SK-N-SH (cell line): ENCODE data around the gene GNAT2. TPM values are rescaled to one million over a fixed set of nuclear protein-coding genes. Genes with fewer than 3 reads are reported as not detected.
A peak's percentile ranks its signal among the peaks of the same experiment; 100 is the strongest.

ENCODE experiments used
- CTCF ChIA-PET: fragments of 300-600, 350-600 bp; formaldehyde crosslinking; extraction: SDS; loops from one replicate; lab custom pipeline; 2021; lab: Yijun Ruan, JAX
- POLR2A ChIA-PET: fragments of 350-600 bp; sonication (Branson Sonifier 250); formaldehyde crosslinking; extraction: SDS; loops from one replicate; lab custom pipeline; 2020; ENCODE audit warnings: antibody characterized with exemption, inconsistent platforms; lab: Yijun Ruan, JAX
- DNase-seq: peaks from one replicate; pipeline ENCODE4 v3.0.0; 2012
- H2AFZ ChIP-seq: fragments of 200-600 bp; sonication (generic); 2 replicates; pipeline ENCODE4 v1.8.1; 2016; ENCODE audit warnings: antibody characterized with exemption, mild to moderate bottlenecking, low read depth
- H3F3A ChIP-seq: fragments of 200-600 bp; sonication (generic); replicated peaks from 2 replicates; pipeline ENCODE3; 2016; ENCODE audit warnings: antibody characterized with exemption, mild to moderate bottlenecking; ENCODE audit not compliant: insufficient read depth
- H3K27ac ChIP-seq, 2 experiments: fragments of 200-500 bp in 1 of 2; fragments of 200-600 bp in 1 of 2; sonication (Bioruptor generic) in 1 of 2; sonication (generic), shearing (Covaris generic) in 1 of 2; 2 replicates each; pipeline versions ENCODE4 v1.5.1 to v1.6.1; 2014 to 2016; ENCODE audit warnings: low read depth in 2 of 2, inconsistent platforms in 1 of 2, low read length in 1 of 2, mild to moderate bottlenecking in 1 of 2, mixed read lengths in 1 of 2
- H3K27me3 ChIP-seq: fragments of 200-600 bp; sonication (generic), shearing (Covaris generic); 2 replicates; pipeline ENCODE4 v1.6.1; 2016; ENCODE audit warnings: mixed run types; ENCODE audit not compliant: insufficient read depth
- H3K36me3 ChIP-seq, 2 experiments: fragments of 200-500 bp in 1 of 2; fragments of 200-600 bp in 1 of 2; sonication (Bioruptor generic) in 1 of 2; sonication (generic) in 1 of 2; replicated peaks in 1 of 2; 2 replicates each; pipeline versions ENCODE3 to v1.5.1; 2014 to 2016; ENCODE audit warnings: low read length in 1 of 2, mild to moderate bottlenecking in 1 of 2; ENCODE audit not compliant: insufficient read depth in 2 of 2, control insufficient read depth in 1 of 2
- H3K4me1 ChIP-seq, 2 experiments: fragments of 200-500 bp in 1 of 2; fragments of 200-600 bp in 1 of 2; sonication (Bioruptor generic) in 1 of 2; sonication (generic), shearing (Covaris generic) in 1 of 2; 2 replicates each; pipeline versions ENCODE4 v1.5.1 to v1.6.1; 2014 to 2016; ENCODE audit warnings: low read depth in 1 of 2, low read length in 1 of 2, mixed run types in 1 of 2; ENCODE audit not compliant: insufficient read depth in 2 of 2, control insufficient read depth in 1 of 2
- H3K4me2 ChIP-seq: fragments of 200-600 bp; sonication (generic), shearing (Covaris generic); 2 replicates; pipeline ENCODE4 v1.6.1; 2017; ENCODE audit warnings: mixed run types
- H3K4me3 ChIP-seq, 2 experiments: fragments of 200-500 bp in 1 of 2; fragments of 200-600 bp in 1 of 2; sonication (Bioruptor generic) in 1 of 2; sonication (generic), shearing (Covaris generic) in 1 of 2; 2 replicates each; pipeline versions ENCODE4 v1.5.1 to v1.8.1; 2014 to 2016; ENCODE audit warnings: low read depth in 2 of 2, inconsistent platforms in 1 of 2, low read length in 1 of 2, mild to moderate bottlenecking in 1 of 2, mixed read lengths in 1 of 2, moderate library complexity in 1 of 2
- H3K79me2 ChIP-seq: fragments of 200-600 bp; sonication (generic); 2 replicates; pipeline ENCODE4 v1.8.1; 2017; ENCODE audit warnings: mild to moderate bottlenecking; ENCODE audit not compliant: insufficient read depth
- H3K9ac ChIP-seq: fragments of 200-600 bp; sonication (generic); 2 replicates; pipeline ENCODE4 v1.6.1; 2017; ENCODE audit warnings: mixed run types
- H3K9me2 ChIP-seq: fragments of 200-600 bp; sonication (generic); 2 replicates; pipeline ENCODE4 v1.6.1; 2017; ENCODE audit warnings: mixed run types
- H3K9me3 ChIP-seq: fragments of 200-600 bp; sonication (generic); 2 replicates; pipeline ENCODE4 v1.6.1; 2017; ENCODE audit warnings: mixed run types, mild to moderate bottlenecking, moderate library complexity
- H4K20me1 ChIP-seq: fragments of 200-600 bp; sonication (generic); 2 replicates; pipeline ENCODE4 v1.6.1; 2017; ENCODE audit warnings: mild to moderate bottlenecking, mixed run types; ENCODE audit not compliant: insufficient read depth
- EP300 ChIP-seq, 2 experiments: IDR thresholded peaks; 2 replicates each; pipeline versions ENCODE4 v1.4.0 to v1.6.1; 2012; ENCODE audit warnings: borderline replicate concordance in 1 of 2, low read depth in 1 of 2, low read length in 1 of 2
- EZH2phosphoT487 ChIP-seq: fragments of 200-600 bp; sonication (generic); IDR thresholded peaks from 2 replicates; pipeline ENCODE4 v1.6.1; 2017; ENCODE audit warnings: low read depth, mixed run types, mild to moderate bottlenecking, antibody characterized with exemption, moderate library complexity, borderline replicate concordance
- FOSL2 ChIP-seq: IDR thresholded peaks from 2 replicates; pipeline ENCODE4 v1.4.0; 2012; ENCODE audit warnings: low read depth, mild to moderate bottlenecking, moderate library complexity, borderline replicate concordance
- JUND ChIP-seq: IDR thresholded peaks from 2 replicates; pipeline ENCODE4 v1.4.0; 2012
- MXI1 ChIP-seq: IDR thresholded peaks from 2 replicates; pipeline ENCODE4 v1.6.1; 2012; ENCODE audit warnings: mild to moderate bottlenecking, low read depth, low read length, improper control_type of control experiment
- NFIC ChIP-seq: IDR thresholded peaks from 2 replicates; pipeline ENCODE4 v1.4.0; 2012; ENCODE audit warnings: borderline replicate concordance
- RAD21 ChIP-seq: IDR thresholded peaks from 2 replicates; pipeline ENCODE4 v1.6.1; 2012; ENCODE audit warnings: mild to moderate bottlenecking, low read length
- SIN3A ChIP-seq: IDR thresholded peaks from 2 replicates; pipeline ENCODE4 v1.6.1; 2012; ENCODE audit warnings: low read depth, mild to moderate bottlenecking, low read length, moderate library complexity, borderline replicate concordance
- TAF1 ChIP-seq: IDR thresholded peaks from 2 replicates; pipeline ENCODE4 v1.6.1; 2012; ENCODE audit warnings: low read depth, mild to moderate bottlenecking, low read length, moderate library complexity, borderline replicate concordance
- TCF12 ChIP-seq: IDR thresholded peaks from 2 replicates; pipeline ENCODE4 v1.4.0; 2012
- TEAD4 ChIP-seq: IDR thresholded peaks from 2 replicates; pipeline ENCODE4 v1.4.0; 2012; ENCODE audit warnings: mild to moderate bottlenecking, borderline replicate concordance; ENCODE audit not compliant: insufficient read depth
- YY1 ChIP-seq: IDR thresholded peaks from 2 replicates; pipeline ENCODE4 v1.4.0; 2012; ENCODE audit warnings: low read depth, mild to moderate bottlenecking
- WGBS: methylation state at CpG from one replicate; pipeline ENCODE4 v1.1.6; 2017; ENCODE audit warnings: low lambda C conversion rate; 5-methylcytosine and 5-hydroxymethylcytosine counted together
- polyA plus RNA-seq, 3 experiments: library from polyadenylated mRNA; depleted of rRNA; stranded (reverse); fragments of >200 nt; gene quantifications; 2 replicates each; pipeline ENCODE4 v1.2.3, GENCODE V29; 2012
- TF ChIP-seq, protein P1 (sequence below): IDR thresholded peaks from 2 replicates; pipeline ENCODE4 v1.4.0; 2012; ENCODE audit warnings: low read depth
- TF ChIP-seq, protein P2 (sequence below): IDR thresholded peaks from 2 replicates; pipeline ENCODE4 v1.6.1; 2012; ENCODE audit warnings: mild to moderate bottlenecking, low read depth, low read length, moderate library complexity
- TF ChIP-seq, protein P3 (sequence below): IDR thresholded peaks from 2 replicates; pipeline ENCODE4; 2012
- TF ChIP-seq, protein P4 (sequence below): fragments of 200-600 bp; sonication (generic); IDR thresholded peaks from 2 replicates; pipeline ENCODE4 v1.6.1; 2017; ENCODE audit warnings: antibody characterized with exemption, mild to moderate bottlenecking, moderate library complexity
- TF ChIP-seq, protein P5 (sequence below): IDR thresholded peaks from 2 replicates; pipeline ENCODE4 v1.4.0; 2012; ENCODE audit warnings: low read depth, borderline replicate concordance
- TF ChIP-seq, protein P6 (sequence below): fragments of 150-350 bp; IDR thresholded peaks from 2 replicates; pipeline ENCODE4 v1.6.1; 2017; ENCODE audit warnings: antibody characterized with exemption, low read length, low read depth, borderline replicate concordance

The GNAT2 gene
- polyA plus RNA-seq, 1 of the 3 experiments (the other 2 are of a cell fraction) = 0.16 TPM

DNA sequence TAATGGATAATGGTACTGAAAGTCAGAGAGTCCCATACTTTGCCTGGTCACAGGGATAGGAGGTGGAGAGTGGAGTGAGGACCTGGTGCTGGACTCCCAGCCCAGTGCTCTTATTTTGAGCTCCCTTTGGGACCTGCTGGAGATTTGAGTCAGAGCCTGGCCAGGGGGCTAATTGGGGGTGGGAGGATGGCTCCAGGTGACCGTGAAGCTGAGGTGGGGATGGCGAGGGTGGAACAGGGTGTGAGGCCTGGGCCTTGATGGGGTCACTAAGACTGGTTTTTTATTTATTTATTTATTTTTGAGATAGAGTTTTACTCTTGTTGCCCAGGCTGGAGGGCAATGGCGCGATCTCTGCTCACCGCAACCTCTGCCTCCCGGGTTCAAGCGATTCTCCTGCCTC is 18.0 kb upstream of the GNAT2 start:
- Histone ChIP-seq H3K9me3 (no peaks in the 10 kb centered on the region; the same call in 1 of the 2 replicates), H3K4me2 (no peak overlapping the region), H3K4me1 (peaks cover 7 to 82% of the 10 kb centered on the region in 2 experiments; a peak in 3 of 4 replicates), H3K27me3 (no peaks in the 10 kb centered on the region), H3K36me3 (peaks cover 0 to 6% of the 10 kb centered on the region in 2 experiments), H3K79me2 (no peaks in the 10 kb centered on the region), H4K20me1 (no peaks in the 10 kb centered on the region), H3K9ac (no peak overlapping the region), H3F3A (peaks cover 4% of the 10 kb centered on the region), H3K27ac (peak overlapping the region in 1 of 2 experiments; percentile 98; a peak in 2 of 4 replicates), H2AFZ (no peak overlapping the region), H3K4me3 (no peak overlapping the region), H3K9me2 (no peaks in the 10 kb centered on the region)
- POLR2A ChIA-PET = interaction anchor here (1.5 to 4.9 kb wide), 2 partner anchors 14 to 89 kb away, joined by 7 to 44 read pairs; partner anchors contain the start of gene GNAI3
- 97% methylated on average over 7 of the region's 7 CpGs for WGBS
- TF ChIP-seq TAF1 = no peak
- TF ChIP-seq EP300 (IDR thresholded peaks at IDR 0.05; ENCODE audit: borderline replicate concordance in 1 of 2, low read depth in 1 of 2, low read length in 1 of 2) = no peak
- TF ChIP-seq FOSL2 = no peak
- no peak for TF ChIP-seq MXI1
- TF ChIP-seq, protein P1, sequence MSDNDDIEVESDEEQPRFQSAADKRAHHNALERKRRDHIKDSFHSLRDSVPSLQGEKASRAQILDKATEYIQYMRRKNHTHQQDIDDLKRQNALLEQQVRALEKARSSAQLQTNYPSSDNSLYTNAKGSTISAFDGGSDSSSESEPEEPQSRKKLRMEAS = no peak
- TF ChIP-seq, protein P2, sequence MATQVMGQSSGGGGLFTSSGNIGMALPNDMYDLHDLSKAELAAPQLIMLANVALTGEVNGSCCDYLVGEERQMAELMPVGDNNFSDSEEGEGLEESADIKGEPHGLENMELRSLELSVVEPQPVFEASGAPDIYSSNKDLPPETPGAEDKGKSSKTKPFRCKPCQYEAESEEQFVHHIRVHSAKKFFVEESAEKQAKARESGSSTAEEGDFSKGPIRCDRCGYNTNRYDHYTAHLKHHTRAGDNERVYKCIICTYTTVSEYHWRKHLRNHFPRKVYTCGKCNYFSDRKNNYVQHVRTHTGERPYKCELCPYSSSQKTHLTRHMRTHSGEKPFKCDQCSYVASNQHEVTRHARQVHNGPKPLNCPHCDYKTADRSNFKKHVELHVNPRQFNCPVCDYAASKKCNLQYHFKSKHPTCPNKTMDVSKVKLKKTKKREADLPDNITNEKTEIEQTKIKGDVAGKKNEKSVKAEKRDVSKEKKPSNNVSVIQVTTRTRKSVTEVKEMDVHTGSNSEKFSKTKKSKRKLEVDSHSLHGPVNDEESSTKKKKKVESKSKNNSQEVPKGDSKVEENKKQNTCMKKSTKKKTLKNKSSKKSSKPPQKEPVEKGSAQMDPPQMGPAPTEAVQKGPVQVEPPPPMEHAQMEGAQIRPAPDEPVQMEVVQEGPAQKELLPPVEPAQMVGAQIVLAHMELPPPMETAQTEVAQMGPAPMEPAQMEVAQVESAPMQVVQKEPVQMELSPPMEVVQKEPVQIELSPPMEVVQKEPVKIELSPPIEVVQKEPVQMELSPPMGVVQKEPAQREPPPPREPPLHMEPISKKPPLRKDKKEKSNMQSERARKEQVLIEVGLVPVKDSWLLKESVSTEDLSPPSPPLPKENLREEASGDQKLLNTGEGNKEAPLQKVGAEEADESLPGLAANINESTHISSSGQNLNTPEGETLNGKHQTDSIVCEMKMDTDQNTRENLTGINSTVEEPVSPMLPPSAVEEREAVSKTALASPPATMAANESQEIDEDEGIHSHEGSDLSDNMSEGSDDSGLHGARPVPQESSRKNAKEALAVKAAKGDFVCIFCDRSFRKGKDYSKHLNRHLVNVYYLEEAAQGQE = no peak
- TF ChIP-seq RAD21 = no peak
- TF ChIP-seq, protein P3, sequence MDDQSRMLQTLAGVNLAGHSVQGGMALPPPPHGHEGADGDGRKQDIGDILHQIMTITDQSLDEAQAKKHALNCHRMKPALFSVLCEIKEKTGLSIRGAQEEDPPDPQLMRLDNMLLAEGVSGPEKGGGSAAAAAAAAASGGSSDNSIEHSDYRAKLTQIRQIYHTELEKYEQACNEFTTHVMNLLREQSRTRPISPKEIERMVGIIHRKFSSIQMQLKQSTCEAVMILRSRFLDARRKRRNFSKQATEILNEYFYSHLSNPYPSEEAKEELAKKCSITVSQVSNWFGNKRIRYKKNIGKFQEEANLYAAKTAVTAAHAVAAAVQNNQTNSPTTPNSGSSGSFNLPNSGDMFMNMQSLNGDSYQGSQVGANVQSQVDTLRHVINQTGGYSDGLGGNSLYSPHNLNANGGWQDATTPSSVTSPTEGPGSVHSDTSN = no peak
- TF ChIP-seq, protein P4, sequence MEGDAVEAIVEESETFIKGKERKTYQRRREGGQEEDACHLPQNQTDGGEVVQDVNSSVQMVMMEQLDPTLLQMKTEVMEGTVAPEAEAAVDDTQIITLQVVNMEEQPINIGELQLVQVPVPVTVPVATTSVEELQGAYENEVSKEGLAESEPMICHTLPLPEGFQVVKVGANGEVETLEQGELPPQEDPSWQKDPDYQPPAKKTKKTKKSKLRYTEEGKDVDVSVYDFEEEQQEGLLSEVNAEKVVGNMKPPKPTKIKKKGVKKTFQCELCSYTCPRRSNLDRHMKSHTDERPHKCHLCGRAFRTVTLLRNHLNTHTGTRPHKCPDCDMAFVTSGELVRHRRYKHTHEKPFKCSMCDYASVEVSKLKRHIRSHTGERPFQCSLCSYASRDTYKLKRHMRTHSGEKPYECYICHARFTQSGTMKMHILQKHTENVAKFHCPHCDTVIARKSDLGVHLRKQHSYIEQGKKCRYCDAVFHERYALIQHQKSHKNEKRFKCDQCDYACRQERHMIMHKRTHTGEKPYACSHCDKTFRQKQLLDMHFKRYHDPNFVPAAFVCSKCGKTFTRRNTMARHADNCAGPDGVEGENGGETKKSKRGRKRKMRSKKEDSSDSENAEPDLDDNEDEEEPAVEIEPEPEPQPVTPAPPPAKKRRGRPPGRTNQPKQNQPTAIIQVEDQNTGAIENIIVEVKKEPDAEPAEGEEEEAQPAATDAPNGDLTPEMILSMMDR = no peak
- TF ChIP-seq, protein P5, sequence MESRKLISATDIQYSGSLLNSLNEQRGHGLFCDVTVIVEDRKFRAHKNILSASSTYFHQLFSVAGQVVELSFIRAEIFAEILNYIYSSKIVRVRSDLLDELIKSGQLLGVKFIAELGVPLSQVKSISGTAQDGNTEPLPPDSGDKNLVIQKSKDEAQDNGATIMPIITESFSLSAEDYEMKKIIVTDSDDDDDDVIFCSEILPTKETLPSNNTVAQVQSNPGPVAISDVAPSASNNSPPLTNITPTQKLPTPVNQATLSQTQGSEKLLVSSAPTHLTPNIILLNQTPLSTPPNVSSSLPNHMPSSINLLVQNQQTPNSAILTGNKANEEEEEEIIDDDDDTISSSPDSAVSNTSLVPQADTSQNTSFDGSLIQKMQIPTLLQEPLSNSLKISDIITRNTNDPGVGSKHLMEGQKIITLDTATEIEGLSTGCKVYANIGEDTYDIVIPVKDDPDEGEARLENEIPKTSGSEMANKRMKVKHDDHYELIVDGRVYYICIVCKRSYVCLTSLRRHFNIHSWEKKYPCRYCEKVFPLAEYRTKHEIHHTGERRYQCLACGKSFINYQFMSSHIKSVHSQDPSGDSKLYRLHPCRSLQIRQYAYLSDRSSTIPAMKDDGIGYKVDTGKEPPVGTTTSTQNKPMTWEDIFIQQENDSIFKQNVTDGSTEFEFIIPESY = no peak
- TF ChIP-seq, protein P6, sequence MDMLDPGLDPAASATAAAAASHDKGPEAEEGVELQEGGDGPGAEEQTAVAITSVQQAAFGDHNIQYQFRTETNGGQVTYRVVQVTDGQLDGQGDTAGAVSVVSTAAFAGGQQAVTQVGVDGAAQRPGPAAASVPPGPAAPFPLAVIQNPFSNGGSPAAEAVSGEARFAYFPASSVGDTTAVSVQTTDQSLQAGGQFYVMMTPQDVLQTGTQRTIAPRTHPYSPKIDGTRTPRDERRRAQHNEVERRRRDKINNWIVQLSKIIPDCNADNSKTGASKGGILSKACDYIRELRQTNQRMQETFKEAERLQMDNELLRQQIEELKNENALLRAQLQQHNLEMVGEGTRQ = no peak
- TF ChIP-seq NFIC = no peak
- TF ChIP-seq EZH2phosphoT487 = no peak
- no peak for TF ChIP-seq YY1
- no peak for TF ChIP-seq JUND
- no peak for TF ChIP-seq TCF12
- no peak for TF ChIP-seq TEAD4
- TF ChIP-seq SIN3A = no peak
- CTCF ChIA-PET = interaction anchor here (1.0 to 9.5 kb wide), 11 partner anchors 10 to 347 kb away, joined by 3 to 169 read pairs (median 32); partner anchors contain the start of genes AHCYL1, CYB561D1 and GNAI3
- no peak for DNase-seq
